ENCODE measurements around the gene JHY.
"Not testable (repeated sequence)": the region's sequence is repeated elsewhere in the genome, so short reads cannot be mapped to it uniquely, and the experiment has no call there.

The JHY gene

GRCh38 chr11:122882189-122882856 lies at the start of gene JHY:
Gene JHY, plus strand, starts transcription at chr11:122882759. Its CDS starts 3,091 bp downstream, at chr11:122885850.
- DNase-seq (ENCODE audit: low spot score): peak; percentile 85

DNA sequence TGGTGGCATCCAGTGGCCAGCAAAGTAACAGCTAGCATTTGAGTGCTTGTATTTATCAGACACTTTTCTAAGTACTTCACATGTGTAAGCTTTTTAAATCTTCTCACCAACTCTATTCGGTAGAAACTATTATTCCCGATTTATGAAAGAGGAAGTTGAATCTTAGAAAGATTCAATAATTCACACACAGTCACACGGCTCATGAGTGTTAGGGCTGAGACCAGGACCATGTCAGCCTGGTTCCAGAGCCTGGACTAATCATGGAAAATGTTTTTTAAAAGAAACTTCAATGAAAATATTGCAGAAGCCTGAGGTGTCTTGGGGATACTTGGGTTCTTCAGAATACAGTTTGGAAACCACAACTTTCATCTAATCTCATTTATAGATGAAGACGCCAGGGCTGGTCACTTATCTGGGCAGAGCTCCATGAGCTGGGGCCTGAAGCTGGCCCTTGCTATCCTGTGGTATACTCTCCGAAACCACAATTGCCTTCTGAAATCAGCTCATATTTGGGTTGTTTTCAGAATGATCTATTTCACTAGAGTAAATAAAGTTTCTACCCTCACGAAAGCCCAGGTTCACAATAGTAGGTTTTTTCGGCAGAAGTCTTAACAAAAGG lies 48.6 kb upstream of the JHY start:
- DNase-seq (ENCODE audit: low spot score): no peak

DNA sequence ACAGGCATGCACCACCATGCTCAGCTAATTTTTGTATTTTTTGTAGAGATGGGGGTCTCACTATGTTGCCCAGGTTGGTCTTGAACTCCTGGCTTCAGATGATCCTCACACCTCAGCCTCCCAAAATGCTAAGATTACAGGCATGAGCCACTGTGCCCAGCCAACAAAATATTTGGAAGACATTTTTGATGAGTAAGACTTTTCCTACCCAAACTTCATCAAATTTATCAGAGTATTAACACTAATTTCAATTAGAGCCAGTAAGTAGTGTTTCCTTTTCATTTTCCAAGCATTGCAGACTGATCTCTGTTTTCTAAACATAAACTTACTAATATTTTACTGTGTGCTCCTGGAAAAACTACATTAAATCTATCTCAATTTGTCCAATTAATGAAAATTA lies 45.6 kb upstream of the JHY start:
- no peak for DNase-seq (ENCODE audit: low spot score)

DNA sequence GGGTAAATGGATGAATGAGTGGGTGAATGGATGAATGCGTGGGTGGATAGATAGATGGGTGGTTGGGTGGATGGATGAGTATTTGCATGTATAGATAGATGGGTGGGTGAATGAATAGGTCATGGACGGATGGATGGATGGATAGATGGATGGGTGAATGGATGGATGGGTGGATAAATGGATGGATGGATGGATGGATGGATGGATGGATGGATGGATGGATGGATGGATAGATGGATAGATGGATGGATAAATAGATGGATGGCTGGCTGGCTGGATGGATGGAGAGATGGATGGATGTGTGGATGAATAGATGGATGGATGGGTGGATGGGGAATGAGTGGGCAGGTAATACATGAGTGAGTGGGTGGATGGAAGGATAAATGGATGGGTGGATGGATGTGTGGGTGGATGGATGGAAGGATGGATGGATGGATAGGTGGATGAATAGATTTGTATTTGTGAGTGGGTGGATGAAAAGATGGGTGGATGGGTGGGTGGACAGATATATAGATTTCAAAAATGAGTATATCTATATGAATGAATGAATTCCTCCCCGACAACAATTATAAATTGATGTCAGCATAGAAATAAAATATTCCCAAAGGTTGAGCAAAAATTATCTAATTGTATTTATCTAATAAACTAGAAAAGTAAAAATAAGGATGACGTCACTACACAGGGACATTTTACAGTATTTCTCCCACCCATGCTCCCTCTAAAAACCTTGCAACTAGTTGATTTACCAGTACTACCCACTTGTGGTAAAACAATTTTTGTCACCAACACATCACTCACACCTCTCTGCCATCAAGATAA lies 44.8 kb upstream of the JHY start:
- DNase-seq (ENCODE audit: low spot score): no peak

GRCh38 chr11:122843281-122844141 lies 39.0 kb upstream of the JHY start:
- no peak for DNase-seq (ENCODE audit: low spot score)

DNA sequence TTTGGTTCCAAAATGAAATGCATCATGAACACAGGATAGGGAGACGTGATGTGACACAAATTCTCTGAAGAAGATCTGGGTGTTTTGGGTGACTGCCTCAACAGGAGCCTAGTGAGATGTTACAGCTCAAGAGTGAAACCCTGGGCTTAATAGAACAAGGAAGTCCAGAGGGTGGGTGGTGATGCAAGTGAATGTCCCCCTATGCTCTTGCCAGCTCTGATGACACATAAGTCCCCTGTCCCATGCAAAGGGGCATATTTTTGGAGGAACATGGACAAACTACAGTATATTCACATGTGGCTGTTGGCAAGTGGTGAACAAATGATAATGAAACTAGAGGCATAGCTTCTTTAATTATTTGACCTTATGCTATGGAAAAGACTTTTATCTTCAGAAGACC lies 35.1 kb upstream of the JHY start:
- no peak for DNase-seq (ENCODE audit: low spot score)

DNA sequence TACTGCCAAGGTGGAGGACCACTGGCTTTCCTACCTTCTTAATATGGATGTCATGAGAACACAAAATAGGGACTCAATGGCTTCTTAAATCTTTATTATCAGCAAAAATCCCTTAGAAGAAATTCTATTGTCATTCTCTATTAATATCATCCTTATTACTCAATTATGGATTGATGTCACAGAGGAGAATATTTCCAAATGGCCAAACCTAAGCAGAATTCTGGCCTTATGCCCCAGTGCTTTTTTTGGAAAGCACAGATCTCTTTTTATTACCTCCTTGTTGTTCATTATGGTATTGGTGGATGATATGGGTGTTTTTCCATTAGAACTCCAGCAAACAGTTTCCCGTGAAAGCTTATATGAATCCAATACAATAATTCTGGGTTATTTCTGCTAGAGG lies 34.4 kb upstream of the JHY start:
- DNase-seq (ENCODE audit: low spot score): no peak

GRCh38 chr11:122850076-122850631 lies 32.4 kb upstream of the JHY start:
- DNase-seq (ENCODE audit: low spot score): peak; percentile 44

- no peak for DNase-seq (ENCODE audit: low spot score)
Measured at GRCh38 chr11:122851366-122851966, 31.1 kb upstream of the JHY start.

GRCh38 chr11:122852074-122852795 lies 30.3 kb upstream of the JHY start:
- peak; percentile 58 for DNase-seq (ENCODE audit: low spot score)

- DNase-seq (ENCODE audit: low spot score): no peak
Measured at GRCh38 chr11:122852796-122853160, 29.8 kb upstream of the JHY start.

DNA sequence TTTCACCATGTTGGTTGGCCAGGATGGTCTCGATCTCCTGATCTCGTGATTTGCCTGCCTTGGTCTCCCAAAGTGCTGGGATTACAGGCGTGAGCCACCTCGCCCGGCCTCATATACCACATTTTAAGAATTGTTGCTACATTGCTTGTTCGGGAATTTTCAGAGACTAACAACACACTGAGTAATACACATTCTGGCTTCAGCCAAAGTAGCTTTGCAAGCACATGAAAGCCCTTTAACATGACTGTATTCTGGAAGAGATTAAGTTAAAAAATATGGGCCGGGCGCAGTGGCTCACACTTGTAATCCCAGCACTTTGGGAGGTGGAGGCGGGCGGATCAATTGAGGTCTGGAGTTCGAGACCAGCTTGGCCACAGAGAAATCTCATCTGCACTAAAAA lies 29.3 kb upstream of the JHY start:
- DNase-seq (ENCODE audit: low spot score): no peak

DNA sequence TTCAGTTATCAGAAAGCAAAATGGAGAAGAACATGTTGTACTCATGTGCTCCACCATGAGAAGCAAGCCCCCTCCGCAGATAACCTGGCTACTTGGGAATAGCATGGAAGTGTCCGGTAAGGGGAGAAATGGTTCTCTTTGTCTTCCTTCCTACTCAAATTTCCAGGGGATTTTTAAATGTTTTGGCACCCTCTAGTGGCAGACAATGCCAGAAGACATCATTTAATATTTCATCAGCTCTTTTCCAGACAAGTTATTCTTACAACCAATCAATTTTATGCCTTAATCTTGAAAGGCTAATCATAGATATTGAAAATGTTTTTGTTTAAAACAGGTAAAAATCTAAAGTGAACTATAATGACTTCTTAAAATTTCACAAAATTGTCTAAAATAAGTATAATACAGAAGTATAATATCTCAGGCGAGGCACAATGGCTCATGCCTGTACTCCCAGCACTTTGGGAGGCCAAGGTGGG lies 28.6 kb upstream of the JHY start:
- DNase-seq (ENCODE audit: low spot score): peak; percentile 76

- DNase-seq (ENCODE audit: low spot score): no peak
Measured at GRCh38 chr11:122861631-122862030, 20.9 kb upstream of the JHY start.

DNA sequence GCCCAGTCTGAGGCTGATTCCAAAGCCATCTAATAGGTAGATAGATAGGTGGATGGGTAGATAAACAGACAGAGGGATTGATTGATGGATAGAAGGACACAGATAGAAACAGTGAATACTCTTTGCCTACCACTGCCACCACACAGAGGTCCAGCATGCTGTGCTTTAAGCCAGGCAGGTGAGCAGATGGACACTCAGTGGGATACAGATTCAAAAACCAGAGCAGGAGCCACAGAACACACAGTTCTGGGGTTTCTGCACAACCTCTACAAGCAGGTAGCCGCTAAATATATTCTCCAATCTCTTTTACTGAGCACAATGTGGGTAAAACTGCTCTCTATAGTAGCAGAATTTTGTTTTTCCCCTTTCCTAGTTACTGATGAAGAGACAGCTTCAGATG lies 20.5 kb upstream of the JHY start:
- DNase-seq (ENCODE audit: low spot score): no peak

DNA sequence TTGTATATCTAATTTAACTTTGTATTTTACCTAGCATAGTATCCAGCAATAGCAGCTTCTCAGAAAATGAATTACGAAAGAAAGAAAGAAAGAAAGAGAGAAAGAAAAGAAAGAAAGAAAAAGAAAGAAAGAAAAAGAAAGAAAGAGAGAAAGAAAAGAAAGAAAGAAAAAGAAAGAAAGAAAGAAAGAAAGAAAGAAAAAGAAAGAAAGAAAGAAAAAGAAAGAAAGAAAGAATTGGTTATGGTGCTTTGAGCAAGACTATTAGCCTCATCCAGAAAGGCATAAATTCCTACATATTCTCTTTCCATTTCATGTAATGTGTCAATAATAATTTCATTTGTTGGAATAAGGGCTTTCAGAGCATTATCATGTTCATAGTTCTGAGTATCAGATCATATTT lies 19.4 kb upstream of the JHY start:
- not testable (repeated sequence) for DNase-seq (ENCODE audit: low spot score)

DNA sequence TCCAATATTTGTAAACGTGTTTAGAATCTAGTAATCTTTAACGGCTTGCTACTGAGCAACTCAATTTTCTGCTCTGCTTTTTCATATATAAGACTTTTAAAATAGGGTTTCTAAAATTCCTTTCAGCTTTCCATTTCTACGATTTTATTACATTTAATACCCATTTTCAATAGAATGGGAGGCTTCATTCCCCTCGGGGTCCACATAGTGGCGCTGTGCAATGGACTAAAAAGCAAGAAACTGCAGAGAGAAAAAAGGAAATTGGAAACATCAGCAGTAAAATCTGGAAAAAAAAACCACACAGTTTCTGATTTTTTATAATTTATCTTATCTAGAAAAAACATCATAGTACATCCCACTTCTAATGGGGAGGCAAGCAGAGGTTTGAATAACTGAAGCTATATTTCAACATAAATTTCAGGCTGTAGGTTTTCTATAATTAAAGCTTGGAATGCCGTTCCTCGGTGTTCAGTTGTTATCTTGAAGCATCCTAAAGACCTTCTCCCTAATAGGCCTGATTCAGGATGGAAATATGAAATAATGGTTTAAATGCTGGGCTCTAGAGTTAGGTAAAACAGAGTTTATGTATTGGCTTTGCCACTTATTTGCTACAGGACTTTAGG lies 18.7 kb upstream of the JHY start:
- peak; percentile 60 for DNase-seq (ENCODE audit: low spot score)

DNA sequence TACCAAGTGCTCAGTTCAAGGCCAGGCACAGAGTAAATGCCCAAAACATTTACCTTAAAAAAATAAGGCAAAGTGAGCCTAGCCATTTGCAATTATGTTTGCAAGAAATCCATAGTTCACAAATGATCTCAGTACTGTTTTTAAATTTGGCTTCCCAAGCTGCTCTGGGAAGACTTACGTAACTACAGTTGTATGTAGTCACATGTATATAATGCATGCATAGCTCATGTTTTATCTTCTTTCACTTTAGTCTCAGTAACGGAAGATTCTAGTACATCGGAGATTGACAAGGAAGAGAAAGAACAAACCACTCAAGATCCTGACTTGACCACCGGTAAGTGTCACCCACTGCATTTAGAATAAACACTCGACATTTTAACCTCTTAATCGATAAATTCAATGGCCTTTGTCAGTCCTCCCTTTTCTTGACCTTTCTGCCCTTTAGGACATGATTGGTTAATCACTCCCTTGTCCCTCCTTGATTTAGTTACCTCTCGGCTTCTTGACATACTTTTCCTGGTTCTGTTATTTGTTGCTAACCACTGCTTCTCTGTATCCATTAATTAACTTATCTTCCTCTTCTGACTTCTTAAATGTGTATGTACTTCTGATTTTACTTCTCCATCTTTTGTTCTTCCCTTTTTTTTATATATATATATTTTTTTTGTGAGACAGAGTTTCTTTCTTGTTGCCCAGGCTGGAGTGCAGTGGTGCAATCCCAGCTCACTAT lies 18.0 kb upstream of the JHY start:
- DNase-seq (ENCODE audit: low spot score): no peak

- no peak for DNase-seq (ENCODE audit: low spot score)
Measured at GRCh38 chr11:122869622-122870021, 12.9 kb upstream of the JHY start.

- no peak for DNase-seq (ENCODE audit: low spot score)
Measured at GRCh38 chr11:122871302-122871701, 11.3 kb upstream of the JHY start.

Measured in AG20443 (cell line).